Epithelial cell of esophagus (primary cell): Measurements from ENCODE around the gene ALMS1.

Experiments used
- DNase-seq: peaks from one replicate; pipeline ENCODE4 v3.0.0; 2010; ENCODE audit warnings: low read depth
- H3K4me3 ChIP-seq: 2 replicates; pipeline ENCODE4 v1.5.1; 2011; ENCODE audit warnings: mild to moderate bottlenecking, low read length, control low read depth
- CTCF ChIP-seq: IDR thresholded peaks from 2 replicates; pipeline ENCODE4 v1.5.1; 2011; ENCODE audit warnings: low read depth, mild to moderate bottlenecking, low read length, control low read depth, inconsistent platforms; ENCODE audit not compliant: insufficient read depth; ENCODE audit errors: missing control alignments

ALMS1 gene

GRCh38 chr2:73404409-73404808 is 18.8 kb downstream of the ALMS1 start:
- DNase-seq: no peak
- no peak for TF ChIP-seq CTCF
- no peak overlapping the region for H3K4me3 ChIP-seq

- TF ChIP-seq CTCF: no peak
- no peak for DNase-seq
- H3K4me3 ChIP-seq: no peak overlapping the region
These were observed 21.4 kb downstream of the ALMS1 start for GRCh38 chr2:73406996-73407395.

- no peak overlapping the region for H3K4me3 ChIP-seq
- DNase-seq: no peak
- TF ChIP-seq CTCF: no peak
These were observed 22.6 kb downstream of the ALMS1 start for GRCh38 chr2:73408198-73408597.

GRCh38 chr2:73414696-73415095 is 29.1 kb downstream of the ALMS1 start:
- H3K4me3 ChIP-seq: no peak overlapping the region
- no peak for DNase-seq
- no peak for TF ChIP-seq CTCF

- H3K4me3 ChIP-seq: no peak overlapping the region
- DNase-seq: no peak
- TF ChIP-seq CTCF: no peak
These were observed 30.3 kb downstream of the ALMS1 start for GRCh38 chr2:73415906-73416305.

GRCh38 chr2:73418343-73418742 is 32.7 kb downstream of the ALMS1 start:
- no peak overlapping the region for H3K4me3 ChIP-seq
- DNase-seq: peak; percentile 47
- no peak for TF ChIP-seq CTCF

GRCh38 chr2:73423913-73424312 is 38.3 kb downstream of the ALMS1 start:
- no peak for DNase-seq
- TF ChIP-seq CTCF: no peak
- H3K4me3 ChIP-seq: no peak overlapping the region
